PC-3 (cell line): Measurements from ENCODE around the gene CMSS1.

Experiments
- CTCF ChIP-seq: fragments of 300-600 bp; sonication (generic); conservative IDR thresholded peaks from 2 replicates; pipeline ENCODE4 v1.5.1; 2017; ENCODE audit warnings: antibody characterized with exemption, low read depth, mild to moderate bottlenecking, low read length
- EZH2phosphoT487 ChIP-seq: fragments of 300-600 bp; sonication (generic); IDR thresholded peaks from 2 replicates; pipeline ENCODE4 v1.6.1; 2018; ENCODE audit warnings: mild to moderate bottlenecking, antibody characterized with exemption, low read length, borderline replicate concordance

GRCh38 chr3:99781761-99782160, 35.9 kb upstream of the CMSS1 start:
- TF ChIP-seq CTCF: no peak
- TF ChIP-seq EZH2phosphoT487: no peak
